Measurements from ENCODE around the gene PCSK1. TPM values are rescaled to one million over a fixed set of nuclear protein-coding genes. Genes with fewer than 3 reads are reported as not detected.

The PCSK1 gene
- total RNA-seq, 2 experiments from 2014 or later, result not detected

GRCh38 chr5:96463091-96463490 is 30.0 kb upstream of the PCSK1 start:
- H2AFZ ChIP-seq (ENCODE audit: low read length), result no peak overlapping the region
- DNase-seq (ENCODE audit: low spot score), result no peak
- no peak overlapping the region for H3K27ac ChIP-seq (ENCODE audit: low read depth, low read length, poor library complexity, severe bottlenecking)
- no peaks in the 10 kb centered on the region for H4K20me1 ChIP-seq (ENCODE audit: insufficient read depth, low read length)
- H3K4me3 ChIP-seq (ENCODE audit: low read depth, low read length, poor library complexity, severe bottlenecking), result no peak overlapping the region
- no peaks in the 10 kb centered on the region for H3K9me3 ChIP-seq (ENCODE audit: low read length)
- no peaks in the 10 kb centered on the region for H3K36me3 ChIP-seq (ENCODE audit: insufficient read depth, low read length)
- ChIA-PET CTCF (ENCODE audit: unreplicated experiment) (no interaction called here), POLR2A (no interaction called here)
- H3K4me1 ChIP-seq (ENCODE audit: insufficient read depth, low read length, poor library complexity, severe bottlenecking), result no peaks in the 10 kb centered on the region
- TF ChIP-seq, protein P1, sequence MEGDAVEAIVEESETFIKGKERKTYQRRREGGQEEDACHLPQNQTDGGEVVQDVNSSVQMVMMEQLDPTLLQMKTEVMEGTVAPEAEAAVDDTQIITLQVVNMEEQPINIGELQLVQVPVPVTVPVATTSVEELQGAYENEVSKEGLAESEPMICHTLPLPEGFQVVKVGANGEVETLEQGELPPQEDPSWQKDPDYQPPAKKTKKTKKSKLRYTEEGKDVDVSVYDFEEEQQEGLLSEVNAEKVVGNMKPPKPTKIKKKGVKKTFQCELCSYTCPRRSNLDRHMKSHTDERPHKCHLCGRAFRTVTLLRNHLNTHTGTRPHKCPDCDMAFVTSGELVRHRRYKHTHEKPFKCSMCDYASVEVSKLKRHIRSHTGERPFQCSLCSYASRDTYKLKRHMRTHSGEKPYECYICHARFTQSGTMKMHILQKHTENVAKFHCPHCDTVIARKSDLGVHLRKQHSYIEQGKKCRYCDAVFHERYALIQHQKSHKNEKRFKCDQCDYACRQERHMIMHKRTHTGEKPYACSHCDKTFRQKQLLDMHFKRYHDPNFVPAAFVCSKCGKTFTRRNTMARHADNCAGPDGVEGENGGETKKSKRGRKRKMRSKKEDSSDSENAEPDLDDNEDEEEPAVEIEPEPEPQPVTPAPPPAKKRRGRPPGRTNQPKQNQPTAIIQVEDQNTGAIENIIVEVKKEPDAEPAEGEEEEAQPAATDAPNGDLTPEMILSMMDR (conservative IDR thresholded peaks at IDR 0.05; ENCODE audit: low read length), result no peak
- TF ChIP-seq EZH2phosphoT487 (IDR thresholded peaks at IDR 0.05; ENCODE audit: borderline replicate concordance, low read depth, low read length), result no peak
- no peaks in the 10 kb centered on the region for H3K79me2 ChIP-seq (ENCODE audit: insufficient read depth, low read depth, low read length)
- intact Hi-C loops (cut with micrococcal nuclease; ENCODE audit: unreplicated experiment), result no loop called here
- BruUV-seq (replicated peaks), result no TSS peak
- H3K4me2 ChIP-seq (ENCODE audit: low read length), result no peak overlapping the region
- H3K9me2 ChIP-seq (ENCODE audit: insufficient read depth, low read length), result no peaks in the 10 kb centered on the region

DNA sequence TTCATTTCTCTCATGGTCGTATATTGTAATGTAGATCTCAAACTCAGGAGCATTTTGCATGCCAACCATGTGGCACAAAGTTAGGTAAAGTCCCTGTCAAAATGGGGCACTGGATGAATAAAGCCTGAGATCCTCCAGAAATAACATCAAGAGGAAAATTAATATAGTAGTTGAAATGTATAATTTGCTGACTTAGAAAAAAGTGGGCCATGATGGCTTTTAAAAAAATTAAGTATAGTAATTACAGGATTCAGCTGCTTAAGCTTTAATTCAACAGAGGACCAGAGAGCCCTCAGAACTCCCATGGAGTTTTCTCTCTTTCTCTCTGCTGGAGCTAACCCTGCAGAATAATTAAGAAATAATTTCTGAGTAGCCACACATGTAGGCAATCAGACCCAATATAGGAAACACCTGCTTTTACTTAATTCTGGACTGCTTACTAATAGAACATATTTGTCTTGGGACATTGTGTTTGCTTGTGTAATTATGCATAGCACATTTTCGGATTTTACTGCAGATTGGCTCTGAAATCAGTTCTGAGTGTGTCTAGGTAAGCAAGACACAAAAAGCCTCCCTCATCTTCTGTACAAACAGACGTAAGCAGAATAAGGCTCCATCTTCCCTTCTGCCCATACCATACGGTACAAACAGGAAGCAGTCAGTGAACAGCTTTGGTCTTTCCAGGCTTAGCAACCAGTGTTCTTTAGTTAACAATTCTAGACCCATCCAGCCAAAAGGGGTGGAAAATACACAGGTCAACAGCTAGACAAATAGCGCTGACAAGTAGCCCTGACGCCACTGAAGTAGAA is 26.5 kb upstream of the PCSK1 start:
- TF ChIP-seq EZH2phosphoT487 (IDR thresholded peaks at IDR 0.05; ENCODE audit: borderline replicate concordance, low read depth, low read length), result no peak
- TF ChIP-seq, protein P1 (conservative IDR thresholded peaks at IDR 0.05; ENCODE audit: low read length), result no peak
- H3K79me2 ChIP-seq (ENCODE audit: insufficient read depth, low read depth, low read length), result no peaks in the 10 kb centered on the region
- ChIA-PET CTCF (ENCODE audit: unreplicated experiment) (no interaction called here), POLR2A (no interaction called here)
- intact Hi-C loops (cut with micrococcal nuclease; ENCODE audit: unreplicated experiment), result no loop called here
- no peaks in the 10 kb centered on the region for H3K36me3 ChIP-seq (ENCODE audit: insufficient read depth, low read length)
- BruUV-seq (replicated peaks), result no TSS peak
- no peak overlapping the region for H3K27ac ChIP-seq (ENCODE audit: low read depth, low read length, poor library complexity, severe bottlenecking)
- no peak overlapping the region for H3K4me3 ChIP-seq (ENCODE audit: low read depth, low read length, poor library complexity, severe bottlenecking)
- H3K9me3 ChIP-seq (ENCODE audit: low read length), result no peaks in the 10 kb centered on the region
- no peaks in the 10 kb centered on the region for H4K20me1 ChIP-seq (ENCODE audit: insufficient read depth, low read length)
- DNase-seq (ENCODE audit: low spot score), result no peak
- no peaks in the 10 kb centered on the region for H3K4me1 ChIP-seq (ENCODE audit: insufficient read depth, low read length, poor library complexity, severe bottlenecking)
- no peak overlapping the region for H3K4me2 ChIP-seq (ENCODE audit: low read length)
- H2AFZ ChIP-seq (ENCODE audit: low read length), result no peak overlapping the region
- no peaks in the 10 kb centered on the region for H3K9me2 ChIP-seq (ENCODE audit: insufficient read depth, low read length)

- no peaks in the 10 kb centered on the region for H3K9me2 ChIP-seq (ENCODE audit: insufficient read depth, low read length)
- no peak overlapping the region for H3K4me3 ChIP-seq (ENCODE audit: low read depth, low read length, poor library complexity, severe bottlenecking)
- TF ChIP-seq, protein P1 (conservative IDR thresholded peaks at IDR 0.05; ENCODE audit: low read length), result no peak
- TF ChIP-seq EZH2phosphoT487 (IDR thresholded peaks at IDR 0.05; ENCODE audit: borderline replicate concordance, low read depth, low read length), result no peak
- H3K27ac ChIP-seq (ENCODE audit: low read depth, low read length, poor library complexity, severe bottlenecking), result no peak overlapping the region
- H3K79me2 ChIP-seq (ENCODE audit: insufficient read depth, low read depth, low read length), result no peaks in the 10 kb centered on the region
- POLR2A ChIA-PET, result no interaction called here
- BruUV-seq (replicated peaks), result no TSS peak
- DNase-seq (ENCODE audit: low spot score), result no peak
- H3K4me1 ChIP-seq (ENCODE audit: insufficient read depth, low read length, poor library complexity, severe bottlenecking), result no peaks in the 10 kb centered on the region
- H3K4me2 ChIP-seq (ENCODE audit: low read length), result no peak overlapping the region
- H4K20me1 ChIP-seq (ENCODE audit: insufficient read depth, low read length), result no peaks in the 10 kb centered on the region
- H3K9me3 ChIP-seq (ENCODE audit: low read length), result no peaks in the 10 kb centered on the region
- CTCF ChIA-PET (ENCODE audit: unreplicated experiment), result no interaction called here
- H3K36me3 ChIP-seq (ENCODE audit: insufficient read depth, low read length), result no peaks in the 10 kb centered on the region
- no peak overlapping the region for H2AFZ ChIP-seq (ENCODE audit: low read length)
- intact Hi-C loops (cut with micrococcal nuclease; ENCODE audit: unreplicated experiment), result no loop called here
Observed at GRCh38 chr5:96458176-96458575, 25.1 kb upstream of the PCSK1 start.
